Ovary (tissue), 3 donors: ENCODE measurements around the gene POLE3.

Experiments
- CTCF ChIP-seq, 3 donors: fragments of 450-650 bp in 2 of 3; fragments of 200-600 bp in 1 of 3; IDR thresholded peaks; one replicate each; pipeline versions ENCODE4 v1.5.1 to v1.8.0; 2016 to 2022; ENCODE audit warnings: antibody characterized with exemption in 3 of 3, mild to moderate bottlenecking in 1 of 3
- EP300 ChIP-seq: sonication (generic); formaldehyde crosslinking; IDR thresholded peaks from one replicate; pipeline ENCODE4 v1.6.1; 2017; ENCODE audit warnings: antibody characterized with exemption
- POLR2A ChIP-seq: fragments of 450-650 bp; IDR thresholded peaks from one replicate; pipeline ENCODE4 v1.6.1; 2017; ENCODE audit warnings: antibody characterized with exemption, mild to moderate bottlenecking, moderate library complexity
- donor health status: DM: no; HTN: no; CAD: no.

DNA sequence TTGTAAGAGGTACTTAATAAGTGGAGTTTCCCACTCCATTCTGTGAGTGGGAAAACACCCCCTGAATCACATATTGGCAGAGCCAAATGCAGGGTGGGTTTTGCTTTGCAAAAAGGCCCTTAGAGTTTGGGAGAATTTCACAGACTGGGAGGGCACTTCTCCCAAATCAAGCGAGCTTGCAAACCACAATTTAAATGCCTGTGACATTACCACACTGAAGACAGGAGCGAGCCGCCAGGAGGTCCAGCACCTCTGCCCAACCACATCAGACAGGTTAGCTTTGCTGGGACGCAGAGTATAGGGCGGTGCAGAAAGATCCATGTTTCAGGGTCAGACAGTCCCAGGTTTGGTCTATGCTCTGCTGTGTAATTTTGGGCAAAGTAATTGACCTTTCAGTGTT, 11.7 kb downstream of the POLE3 start:
- TF ChIP-seq CTCF (IDR thresholded peaks at IDR 0.05) (no peak), POLR2A (no peak), EP300 (no peak)
